ENCODE data around the gene ERCC4. TPM values are rescaled to one million over a fixed set of nuclear protein-coding genes. Genes with fewer than 3 reads are reported as not detected.
A peak's percentile ranks its signal among the peaks of the same experiment; 100 is the strongest.

Gene ERCC4
- polyA plus RNA-seq, 10 donors, result 6.9 to 17.0 (median 10.3) TPM

DNA sequence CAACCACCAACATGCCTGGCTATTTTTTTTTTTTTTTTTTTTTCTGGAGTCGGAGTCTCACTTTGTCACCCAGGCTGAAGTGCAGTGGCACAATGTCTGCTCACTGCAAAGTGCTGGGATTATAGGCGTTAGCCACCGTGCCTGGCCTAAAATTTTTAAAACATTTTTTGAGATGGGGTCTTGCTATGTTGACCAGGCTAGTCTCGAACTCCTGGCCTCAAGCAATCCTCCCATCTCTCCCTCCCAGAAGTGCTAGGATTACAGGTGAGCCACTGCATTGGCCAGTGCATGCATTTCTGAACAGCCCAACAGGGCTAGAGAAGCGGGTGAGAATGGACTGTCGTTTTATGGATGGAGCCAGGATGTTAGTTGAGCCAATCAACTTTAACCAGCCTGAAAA lies 72.4 kb downstream of the ERCC4 start:
- DNase-seq, result no peak

DNA sequence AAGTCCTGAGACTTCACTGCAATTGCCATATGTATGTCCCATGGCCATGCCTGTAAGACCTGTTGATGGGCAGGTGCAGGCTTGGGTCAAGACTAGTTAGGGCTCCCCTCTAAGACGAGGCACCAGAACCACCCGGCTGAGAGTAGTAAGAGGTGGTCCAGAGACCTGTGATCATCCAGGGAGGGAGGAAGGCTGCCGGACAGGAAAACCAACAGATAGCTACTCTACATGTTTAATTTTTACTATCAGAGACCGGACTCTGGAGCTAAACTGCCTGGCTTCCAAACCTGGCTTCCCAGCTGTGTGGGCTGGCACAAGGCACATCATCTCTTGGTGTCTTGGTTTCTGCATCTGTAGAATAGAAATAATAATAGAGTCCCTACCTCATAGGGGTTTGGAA lies 73.0 kb downstream of the ERCC4 start:
- no peak for DNase-seq

DNA sequence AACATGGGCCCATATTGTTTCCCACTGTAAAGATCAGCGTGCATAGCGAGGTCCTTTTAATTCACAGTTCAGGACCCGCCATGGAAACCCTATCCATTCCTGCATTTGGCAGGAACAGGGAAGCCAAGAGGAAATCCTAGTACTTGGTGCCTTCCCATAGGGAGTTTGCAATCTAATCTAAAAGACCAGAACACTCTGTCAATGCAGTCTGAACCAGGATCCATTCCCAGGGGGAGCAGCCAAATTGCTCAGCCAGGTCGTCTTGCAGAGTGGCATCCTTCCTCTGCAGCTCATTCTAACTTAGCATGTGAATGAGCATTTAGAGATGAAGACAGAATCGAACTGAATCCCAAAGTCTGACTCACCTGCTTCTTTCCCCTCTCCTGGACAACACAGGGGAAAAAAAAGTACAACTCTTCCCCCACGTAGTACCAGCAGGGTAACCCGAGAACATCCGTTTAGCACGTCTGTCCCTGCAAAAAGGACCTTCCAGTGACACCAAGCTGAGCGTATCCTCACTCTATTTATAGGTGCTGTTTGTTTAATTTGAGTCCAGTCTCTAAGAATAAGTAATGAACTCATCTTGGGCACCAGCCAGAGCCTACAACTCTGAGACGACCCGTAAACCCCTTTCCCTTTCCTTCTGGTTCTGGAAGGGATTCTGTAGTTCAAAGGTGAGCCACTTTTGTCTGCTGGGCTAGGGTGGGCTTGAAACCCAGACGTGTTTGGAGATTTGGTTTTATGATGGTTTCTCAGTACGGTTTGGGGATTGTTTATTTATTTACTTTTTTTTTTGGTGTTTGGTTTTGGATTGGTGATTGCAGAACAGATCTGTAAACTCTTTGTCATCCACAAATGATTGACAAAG lies 74.5 kb downstream of the ERCC4 start:
- peak in 2 of 3 donors; percentile 37 to 59 for DNase-seq

DNA sequence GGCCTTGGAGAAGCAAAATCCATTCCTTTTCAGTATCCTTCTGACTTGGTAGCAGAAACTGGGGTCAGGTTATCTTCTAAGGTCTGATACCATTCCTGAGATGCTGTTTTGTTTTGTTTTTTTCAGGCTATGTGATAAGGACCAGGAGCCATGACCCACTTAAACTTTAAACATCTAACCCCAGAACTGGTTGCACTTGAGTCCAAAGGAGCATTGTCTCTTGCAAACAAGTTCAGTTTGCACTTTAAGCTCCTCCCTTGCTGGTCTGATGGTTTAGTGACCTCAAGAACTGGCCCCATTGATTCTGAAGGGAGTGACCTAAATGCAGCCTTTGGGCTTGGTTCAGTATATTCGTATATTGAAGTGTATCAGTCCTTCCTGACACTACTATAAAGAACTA lies 75.2 kb downstream of the ERCC4 start:
- no peak for DNase-seq

DNA sequence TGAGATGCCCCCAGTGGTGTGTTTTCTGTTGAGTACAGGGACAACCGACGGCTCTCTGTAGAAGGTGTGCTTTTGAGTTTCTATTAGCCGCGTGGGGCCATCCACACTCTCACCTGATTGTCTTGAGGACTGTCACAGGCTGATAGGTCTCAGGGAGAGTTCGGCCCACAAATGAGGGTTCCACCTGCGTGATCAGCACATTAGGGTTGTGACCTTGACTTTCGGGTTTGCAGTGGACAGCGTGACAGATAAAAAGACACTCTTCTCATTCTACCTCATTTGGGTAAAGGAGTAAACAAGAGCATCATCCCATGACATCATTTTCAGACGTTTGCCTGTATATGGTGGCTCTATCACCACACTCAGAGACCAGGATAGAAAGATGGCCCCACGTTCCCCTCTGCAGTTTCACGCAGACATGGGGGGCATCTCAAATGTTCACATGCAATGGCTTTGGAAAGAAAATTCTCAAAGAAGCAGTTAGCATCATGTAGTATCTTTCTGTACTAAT lies 76.9 kb downstream of the ERCC4 start:
- no peak for DNase-seq

DNA sequence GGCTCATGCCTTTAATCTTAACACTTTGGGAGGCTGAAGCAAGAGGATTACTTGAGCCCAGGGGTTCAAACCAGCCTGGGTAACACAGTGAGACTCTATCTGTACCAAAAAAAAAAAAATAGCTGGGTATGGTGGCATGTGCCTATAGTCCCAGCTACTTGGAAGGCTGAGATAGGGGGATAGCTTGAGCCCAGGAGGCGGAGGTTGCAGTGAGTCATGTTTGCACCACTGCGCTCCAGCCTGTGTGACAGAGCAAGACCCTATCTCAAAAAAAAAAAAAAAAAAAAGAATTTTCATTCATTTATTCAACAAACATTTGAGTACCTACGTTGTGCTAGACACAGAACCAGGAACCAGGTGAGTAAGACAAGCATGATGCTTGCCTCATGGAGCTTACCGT lies 77.6 kb downstream of the ERCC4 start:
- no peak for DNase-seq

DNA sequence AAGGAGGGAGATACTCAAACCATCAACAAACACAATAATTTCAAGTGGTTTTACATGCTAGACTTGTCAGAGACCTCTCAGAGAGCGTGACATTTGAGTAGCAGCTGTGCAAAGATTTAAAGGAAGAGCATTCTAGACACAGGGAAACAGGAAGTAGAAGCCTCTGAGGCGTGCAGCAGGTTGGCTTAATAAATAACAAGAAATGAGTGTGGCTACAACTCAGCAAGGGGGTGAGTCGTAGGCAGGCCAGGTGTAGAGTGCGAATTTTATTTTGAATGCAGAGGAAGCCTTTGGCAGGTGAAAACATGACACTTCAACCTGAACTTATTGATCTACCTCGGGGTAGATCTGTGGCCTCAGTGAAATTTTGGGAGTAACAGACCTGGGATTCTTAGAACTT lies 78.0 kb downstream of the ERCC4 start:
- DNase-seq, result no peak

DNA sequence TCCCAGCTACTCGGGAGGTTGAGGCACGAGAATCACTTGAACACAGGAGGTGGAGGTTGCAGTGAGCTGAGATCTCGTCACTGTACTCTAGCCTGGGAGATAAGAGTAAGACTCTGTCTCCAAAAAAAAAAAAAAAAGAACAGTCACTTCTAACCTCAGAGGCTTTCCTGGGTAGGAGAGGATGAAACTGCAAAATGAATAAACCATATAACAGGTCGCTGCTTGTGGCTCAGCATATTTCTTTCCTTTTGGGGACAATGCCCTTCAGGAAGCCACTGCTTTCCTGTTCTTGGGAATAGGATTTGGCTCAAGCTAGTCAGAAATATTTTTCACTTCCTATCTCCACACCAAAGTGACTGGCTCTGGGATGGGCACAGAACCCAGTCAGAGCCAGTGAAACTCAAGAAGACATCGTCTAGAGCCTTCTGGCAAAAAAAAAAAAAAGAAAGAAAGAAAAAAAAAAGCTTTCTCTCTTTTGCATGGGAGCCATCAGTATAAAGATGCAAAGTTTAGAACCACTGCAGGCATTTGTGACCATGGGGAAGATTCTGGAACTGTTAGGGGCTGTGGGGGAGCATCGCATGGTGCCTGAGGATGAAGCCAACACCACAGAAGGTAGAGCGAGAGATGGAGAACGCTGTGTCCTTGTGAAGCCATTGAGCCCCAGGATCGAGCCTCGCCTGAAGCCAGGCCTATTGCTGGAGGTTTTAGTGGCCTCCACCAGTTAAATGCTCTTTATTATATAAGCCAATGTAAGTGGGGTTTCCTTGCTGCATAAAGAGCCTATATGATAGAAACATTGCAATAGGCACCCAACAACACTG lies 79.3 kb downstream of the ERCC4 start:
- DNase-seq, result no peak

DNA sequence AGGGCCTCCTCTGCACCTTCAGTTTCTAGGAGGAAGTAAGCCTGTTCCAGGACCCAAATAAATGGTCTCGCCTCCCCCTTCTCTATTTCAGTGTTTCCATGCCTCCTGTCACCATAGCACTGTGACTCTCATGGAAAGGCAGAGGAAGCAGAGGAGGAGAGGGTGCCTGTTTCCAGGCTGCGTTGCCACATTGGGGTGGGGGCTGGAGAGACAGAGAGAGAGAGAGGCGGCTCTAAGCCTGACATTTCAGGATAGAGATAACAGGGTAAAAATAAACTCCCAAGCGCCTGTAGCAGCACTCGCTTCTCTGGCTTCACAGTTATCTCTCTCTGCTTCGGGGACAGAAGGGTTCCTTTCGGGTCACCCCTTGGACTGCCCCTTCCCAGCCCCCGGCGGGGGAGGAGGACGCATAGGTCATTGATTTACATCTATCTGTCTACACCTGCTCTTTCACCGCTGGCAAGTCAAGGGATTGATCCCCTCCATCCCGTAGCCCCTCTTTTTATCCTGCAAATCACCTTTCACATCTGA lies 80.0 kb downstream of the ERCC4 start:
- DNase-seq, result no peak

DNA sequence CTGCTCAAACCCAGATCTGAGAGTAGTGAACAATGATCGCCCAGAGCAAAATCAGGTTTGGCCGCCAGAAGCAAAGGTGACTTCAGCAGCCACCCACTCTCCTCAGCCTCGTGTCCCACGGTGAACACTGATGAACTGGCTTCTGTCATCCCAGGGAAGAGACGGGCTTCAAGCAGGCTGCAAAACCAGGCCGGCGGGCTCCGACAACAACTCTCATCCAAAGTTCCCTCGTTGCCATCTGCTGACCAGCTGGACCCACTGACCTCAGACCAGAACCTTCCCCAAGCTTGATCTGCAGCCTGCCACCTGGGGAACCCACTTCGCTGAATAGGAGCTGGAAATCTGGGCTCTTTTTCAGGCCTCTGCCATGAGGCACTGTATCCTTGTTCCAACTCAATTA lies 81.6 kb downstream of the ERCC4 start:
- no peak for DNase-seq

Other genes starting within 250 kb of the ERCC4 start
- gene MRTFB, start 151.2 kb downstream of the ERCC4 start, polyA plus RNA-seq (ENCODE audit: insufficient read length in 10 of 10), result 10 to 100 TPM; 15.1 to 24.3 (median 21.1) TPM